Gastrocnemius medialis (tissue), 4 donors: Measurements from ENCODE around the gene C10orf90. TPM values are rescaled to one million over a fixed set of nuclear protein-coding genes. Genes with fewer than 3 reads are reported as not detected.

Experiments used
- ATAC-seq, 2 donors: fragments of 150-250 bp; one replicate each; pipeline ENCODE4 v1.9.1; 2016
- DNase-seq, 2 donors: peaks; one replicate each; pipeline ENCODE4 v3.0.0-alpha.2; 2019
- H3K27ac ChIP-seq, 4 donors: fragments of 200-600 bp; sonication (generic); 1 replicate in 1 of 4; 2 replicates in 3 of 4; pipeline ENCODE4 v1.5.1; 2016 to 2018; ENCODE audit warnings: mild to moderate bottlenecking in 2 of 4, moderate library complexity in 1 of 4
- H3K27me3 ChIP-seq, 3 donors: fragments of 200-600 bp; sonication (generic) in 2 of 3; 1 replicate in 1 of 3; 2 replicates in 2 of 3; pipeline versions ENCODE4 v1.5.1 to v1.6.0; 2016 to 2019; ENCODE audit warnings: mild to moderate bottlenecking in 1 of 3, moderate library complexity in 1 of 3
- H3K36me3 ChIP-seq, 2 donors: fragments of 200-600 bp; sonication (generic) in 1 of 2; one replicate each; pipeline ENCODE4 v1.5.1; 2017 to 2018
- H3K4me1 ChIP-seq, 2 donors: fragments of 200-600 bp; sonication (generic) in 1 of 2; one replicate each; pipeline ENCODE4 v1.5.1; 2016 to 2017; ENCODE audit warnings: mild to moderate bottlenecking in 2 of 2
- H3K4me3 ChIP-seq, 4 donors: fragments of 200-600 bp; sonication (generic) in 3 of 4; 1 replicate in 1 of 4; 2 replicates in 3 of 4; pipeline ENCODE4 v1.5.1; 2016 to 2019; ENCODE audit warnings: mild to moderate bottlenecking in 2 of 4
- H3K9me3 ChIP-seq, 3 donors: fragments of 200-600 bp; sonication (generic) in 2 of 3; 1 replicate in 1 of 3; 2 replicates in 2 of 3; pipeline ENCODE4 v1.5.1; 2016 to 2019
- POLR2A ChIP-seq, 2 donors: fragments of 450-650 bp; IDR thresholded peaks; one replicate each; pipeline ENCODE4 v1.6.1; 2017; ENCODE audit warnings: antibody characterized with exemption in 2 of 2, mild to moderate bottlenecking in 2 of 2, moderate library complexity in 2 of 2
- in situ Hi-C, 4 donors: fragments of 200-750 bp; cut with MboI; loops; one replicate each; pipeline versions ENCODE4 v1.15.0 to v1.8.0; 2017; ENCODE audit warnings: low sequenced_read_pairs in 4 of 4
- intact Hi-C: fragments of 100-400 bp; cut with DNase I; formaldehyde crosslinking; loops from one replicate; pipeline ENCODE4 v1.15.1; 2023; ENCODE audit warnings: low total_unique reads
- total RNA-seq, 4 donors: library from RNA; depleted of rRNA; stranded (reverse); fragments of >200 nt; gene quantifications; one replicate each; pipeline versions ENCODE4 v1.1.0 to v1.2.3, GENCODE V29; 2016
- TF ChIP-seq, protein P1 (sequence below), 5 experiments: fragments of 450-650 bp in 3 of 5; fragments of 200-600 bp in 2 of 5; sonication (generic) in 2 of 5; IDR thresholded peaks in 4 of 5; conservative IDR thresholded peaks in 1 of 5; 1 replicate in 4 of 5; 2 replicates in 1 of 5; pipeline ENCODE4 v1.5.1; 2016 to 2019; ENCODE audit warnings: antibody characterized with exemption in 5 of 5, mild to moderate bottlenecking in 3 of 5, moderate library complexity in 3 of 5

Gene C10orf90
- total RNA-seq, 4 donors from 2014 or later, result not detected

- Histone ChIP-seq H3K27me3 (no peaks in the 10 kb centered on the region), H3K4me1 (peaks cover 0 to 34% of the 10 kb centered on the region in 2 donors), H3K36me3 (no peaks in the 10 kb centered on the region), H3K9me3 (no peaks in the 10 kb centered on the region), H3K27ac (no peak overlapping the region), H3K4me3 (no peak overlapping the region)
- in situ Hi-C loops (no loop called here), intact Hi-C loops (no loop called here)
- DNase-seq (no peak), ATAC-seq (no peak)
- TF ChIP-seq, protein P1, sequence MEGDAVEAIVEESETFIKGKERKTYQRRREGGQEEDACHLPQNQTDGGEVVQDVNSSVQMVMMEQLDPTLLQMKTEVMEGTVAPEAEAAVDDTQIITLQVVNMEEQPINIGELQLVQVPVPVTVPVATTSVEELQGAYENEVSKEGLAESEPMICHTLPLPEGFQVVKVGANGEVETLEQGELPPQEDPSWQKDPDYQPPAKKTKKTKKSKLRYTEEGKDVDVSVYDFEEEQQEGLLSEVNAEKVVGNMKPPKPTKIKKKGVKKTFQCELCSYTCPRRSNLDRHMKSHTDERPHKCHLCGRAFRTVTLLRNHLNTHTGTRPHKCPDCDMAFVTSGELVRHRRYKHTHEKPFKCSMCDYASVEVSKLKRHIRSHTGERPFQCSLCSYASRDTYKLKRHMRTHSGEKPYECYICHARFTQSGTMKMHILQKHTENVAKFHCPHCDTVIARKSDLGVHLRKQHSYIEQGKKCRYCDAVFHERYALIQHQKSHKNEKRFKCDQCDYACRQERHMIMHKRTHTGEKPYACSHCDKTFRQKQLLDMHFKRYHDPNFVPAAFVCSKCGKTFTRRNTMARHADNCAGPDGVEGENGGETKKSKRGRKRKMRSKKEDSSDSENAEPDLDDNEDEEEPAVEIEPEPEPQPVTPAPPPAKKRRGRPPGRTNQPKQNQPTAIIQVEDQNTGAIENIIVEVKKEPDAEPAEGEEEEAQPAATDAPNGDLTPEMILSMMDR (IDR thresholded peaks at IDR 0.05 in 4 of 5, conservative IDR thresholded peaks at IDR 0.05 in 1 of 5), result no peak
- TF ChIP-seq POLR2A (IDR thresholded peaks at IDR 0.05), result no peak
Measured at GRCh38 chr10:126563361-126563760, 107.1 kb downstream of the C10orf90 start.

DNA sequence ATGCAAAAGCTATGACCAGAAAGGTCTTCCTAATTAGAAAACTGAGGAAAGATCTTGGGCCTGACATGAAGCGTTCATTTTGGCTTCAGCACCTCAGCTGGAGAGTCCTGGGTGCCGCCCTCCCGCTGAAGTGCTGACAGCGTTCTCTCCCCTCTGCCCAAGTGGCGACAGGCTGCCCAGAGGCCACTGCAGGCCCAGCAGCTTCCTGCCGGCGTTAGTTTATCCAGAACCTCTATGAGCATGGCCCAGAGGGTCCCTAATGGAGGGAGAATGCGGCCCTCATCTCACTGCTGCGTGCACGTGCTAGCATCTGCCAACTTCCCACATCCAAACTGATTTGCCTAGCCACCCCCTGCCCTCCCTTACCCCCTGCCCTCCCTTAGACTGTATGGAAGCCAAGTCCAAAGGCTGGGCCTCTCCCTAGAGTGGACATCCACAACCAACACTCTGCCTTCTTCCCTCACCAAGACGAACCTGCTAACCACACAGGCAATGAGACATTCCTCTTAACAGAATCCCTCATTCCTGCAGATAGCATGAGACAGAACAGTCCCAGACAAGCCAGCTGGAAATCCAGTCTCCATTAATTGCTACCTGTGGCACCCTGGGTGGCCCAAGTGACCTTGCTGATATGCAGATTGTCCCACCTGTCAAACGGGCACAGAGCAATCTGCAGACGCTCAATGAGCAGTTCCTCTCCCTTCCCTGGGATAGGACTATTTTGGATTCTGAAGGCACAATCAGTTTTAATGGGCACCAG lies 108.4 kb downstream of the C10orf90 start:
- Histone ChIP-seq H3K4me1 (peaks cover 0 to 34% of the 10 kb centered on the region in 2 donors), H3K27ac (no peak overlapping the region), H3K27me3 (no peaks in the 10 kb centered on the region), H3K9me3 (no peaks in the 10 kb centered on the region), H3K36me3 (no peaks in the 10 kb centered on the region), H3K4me3 (no peak overlapping the region)
- no peak for DNase-seq
- intact Hi-C loops, result no loop called here
- no peak for ATAC-seq
- TF ChIP-seq, protein P1 (IDR thresholded peaks at IDR 0.05 in 4 of 5, conservative IDR thresholded peaks at IDR 0.05 in 1 of 5), result no peak
- no peak for TF ChIP-seq POLR2A (IDR thresholded peaks at IDR 0.05)
- in situ Hi-C loops, result no loop called here

- no peak for TF ChIP-seq POLR2A (IDR thresholded peaks at IDR 0.05)
- TF ChIP-seq, protein P1 (IDR thresholded peaks at IDR 0.05 in 4 of 5, conservative IDR thresholded peaks at IDR 0.05 in 1 of 5), result no peak
- intact Hi-C loops (no loop called here), in situ Hi-C loops (no loop called here)
- no peaks in the 10 kb centered on the region for H3K36me3 ChIP-seq
- DNase-seq, result no peak
- no peak overlapping the region for H3K27ac ChIP-seq
- peak overlapping the region in 3 of 4 donors; percentile 11 to 43 (median 14) for H3K4me3 ChIP-seq
- no peak for ATAC-seq
- no peaks in the 10 kb centered on the region for H3K27me3 ChIP-seq
- peaks cover 0 to 34% of the 10 kb centered on the region in 2 donors for H3K4me1 ChIP-seq
- no peaks in the 10 kb centered on the region for H3K9me3 ChIP-seq
Measured at GRCh38 chr10:126561294-126561920, 109.1 kb downstream of the C10orf90 start.

DNA sequence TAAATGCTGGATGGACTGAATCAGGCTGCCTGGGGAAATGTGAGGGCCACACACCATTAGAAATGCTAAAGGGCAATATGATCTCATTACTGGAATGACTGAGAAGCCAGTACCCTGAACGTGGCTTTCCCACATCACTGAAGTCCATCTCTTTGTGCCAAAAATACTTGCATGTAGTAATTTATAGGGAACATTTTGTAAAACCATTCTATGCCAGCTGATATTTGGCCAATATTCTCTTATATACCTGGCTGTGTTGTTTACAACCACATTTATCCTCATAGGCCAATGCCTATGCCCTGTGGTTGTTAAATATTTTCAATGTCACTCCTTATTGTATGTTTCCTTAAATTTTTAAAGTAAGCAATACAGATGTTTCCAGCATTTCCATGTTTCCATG lies 111.6 kb downstream of the C10orf90 start:
- Histone ChIP-seq H3K27ac (no peak overlapping the region), H3K36me3 (no peaks in the 10 kb centered on the region), H3K4me3 (no peak overlapping the region), H3K27me3 (no peaks in the 10 kb centered on the region), H3K4me1 (peaks cover 0 to 34% of the 10 kb centered on the region in 2 donors), H3K9me3 (no peaks in the 10 kb centered on the region)
- in situ Hi-C loops, result no loop called here
- intact Hi-C loops, result no loop called here
- no peak for TF ChIP-seq POLR2A (IDR thresholded peaks at IDR 0.05)
- TF ChIP-seq, protein P1 (IDR thresholded peaks at IDR 0.05 in 4 of 5, conservative IDR thresholded peaks at IDR 0.05 in 1 of 5), result no peak
- no peak for ATAC-seq
- no peak for DNase-seq
